Right lung (tissue), 5 donors: ENCODE data around the gene RALGDS. TPM values are rescaled to one million over a fixed set of nuclear protein-coding genes. Genes with fewer than 3 reads are reported as not detected.

Source experiments
- DNase-seq, 2 donors: peaks; one replicate each; pipeline ENCODE4 v3.0.0-alpha.2; 2013
- polyA plus RNA-seq, 5 donors: library from polyadenylated mRNA; unstranded; fragments of 120-200 nt; gene quantifications; one replicate each; pipeline versions ENCODE4 v1.2.1 to v1.2.3, GENCODE V29; 2013; ENCODE audit warnings: inconsistent platforms in 1 of 5, low replicate concordance in 1 of 5; ENCODE audit not compliant: insufficient read length in 5 of 5, insufficient read depth in 1 of 5

RALGDS gene
- polyA plus RNA-seq, 5 donors, result 39.2 to 53.3 (median 47.0) TPM

DNA sequence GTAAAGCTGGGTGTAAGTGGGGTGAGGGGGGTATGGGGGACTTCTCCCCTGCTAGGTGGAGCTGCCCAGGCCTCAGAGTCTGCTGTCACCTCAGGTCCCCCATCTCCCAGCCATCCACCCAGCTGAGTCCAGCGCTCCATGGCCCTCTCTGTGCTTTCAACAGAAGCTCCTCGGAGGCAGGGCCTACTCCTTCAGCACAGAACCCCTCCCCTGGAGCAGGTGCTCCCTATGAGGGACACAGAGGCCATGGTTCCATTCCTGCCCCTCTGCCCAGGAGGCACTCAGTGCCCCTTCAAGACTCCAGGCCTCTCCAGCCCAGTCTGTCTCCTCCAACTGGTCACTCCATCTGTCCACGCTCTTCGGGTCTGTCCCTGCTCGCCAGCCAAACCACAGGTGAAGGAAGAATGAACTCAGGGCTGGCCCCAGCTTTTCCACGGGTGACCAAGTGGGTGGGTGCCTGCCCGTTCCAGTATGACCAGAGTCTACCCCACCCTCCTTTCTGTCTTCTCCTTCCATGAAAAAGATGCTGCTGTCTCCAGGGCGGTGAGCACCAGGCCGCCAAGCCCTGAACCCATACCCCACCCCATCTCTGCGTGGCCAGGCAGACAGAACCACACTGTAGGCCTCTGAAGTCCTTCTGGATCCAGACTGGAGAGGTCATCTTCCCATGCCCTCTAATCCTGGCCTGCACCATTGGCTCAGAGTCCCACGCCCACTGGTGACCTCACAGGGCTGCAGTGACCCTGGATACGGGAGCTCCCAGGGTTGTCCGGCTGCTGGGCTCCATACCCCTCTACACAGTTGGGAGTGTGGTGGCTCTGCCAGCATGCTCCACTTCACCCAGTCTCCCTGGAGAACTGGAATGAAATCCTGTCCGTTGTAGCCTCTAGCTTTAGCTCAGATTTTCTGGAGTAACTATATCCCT is 30.8 kb upstream of the RALGDS start:
- DNase-seq, result no peak

DNA sequence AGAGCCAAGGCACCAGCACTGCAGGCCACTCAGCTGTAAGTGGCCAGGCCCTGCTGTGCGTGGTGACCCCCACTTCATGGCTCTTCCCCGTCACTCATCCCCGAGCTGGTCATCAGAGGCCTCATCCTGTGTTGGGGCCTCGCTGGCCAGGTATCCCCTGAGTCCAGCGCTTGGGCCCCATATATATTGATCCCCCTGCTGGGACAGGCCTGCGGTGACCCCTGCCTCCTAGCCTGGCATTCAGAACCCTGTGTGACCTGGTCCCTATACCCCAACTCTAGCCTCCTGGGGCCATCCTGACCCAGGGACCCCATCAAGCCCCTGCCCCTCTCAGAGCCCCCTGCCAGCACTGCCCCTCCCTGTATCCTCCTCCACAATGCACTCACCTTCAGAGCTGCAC is 30.0 kb upstream of the RALGDS start:
- DNase-seq, result no peak

DNA sequence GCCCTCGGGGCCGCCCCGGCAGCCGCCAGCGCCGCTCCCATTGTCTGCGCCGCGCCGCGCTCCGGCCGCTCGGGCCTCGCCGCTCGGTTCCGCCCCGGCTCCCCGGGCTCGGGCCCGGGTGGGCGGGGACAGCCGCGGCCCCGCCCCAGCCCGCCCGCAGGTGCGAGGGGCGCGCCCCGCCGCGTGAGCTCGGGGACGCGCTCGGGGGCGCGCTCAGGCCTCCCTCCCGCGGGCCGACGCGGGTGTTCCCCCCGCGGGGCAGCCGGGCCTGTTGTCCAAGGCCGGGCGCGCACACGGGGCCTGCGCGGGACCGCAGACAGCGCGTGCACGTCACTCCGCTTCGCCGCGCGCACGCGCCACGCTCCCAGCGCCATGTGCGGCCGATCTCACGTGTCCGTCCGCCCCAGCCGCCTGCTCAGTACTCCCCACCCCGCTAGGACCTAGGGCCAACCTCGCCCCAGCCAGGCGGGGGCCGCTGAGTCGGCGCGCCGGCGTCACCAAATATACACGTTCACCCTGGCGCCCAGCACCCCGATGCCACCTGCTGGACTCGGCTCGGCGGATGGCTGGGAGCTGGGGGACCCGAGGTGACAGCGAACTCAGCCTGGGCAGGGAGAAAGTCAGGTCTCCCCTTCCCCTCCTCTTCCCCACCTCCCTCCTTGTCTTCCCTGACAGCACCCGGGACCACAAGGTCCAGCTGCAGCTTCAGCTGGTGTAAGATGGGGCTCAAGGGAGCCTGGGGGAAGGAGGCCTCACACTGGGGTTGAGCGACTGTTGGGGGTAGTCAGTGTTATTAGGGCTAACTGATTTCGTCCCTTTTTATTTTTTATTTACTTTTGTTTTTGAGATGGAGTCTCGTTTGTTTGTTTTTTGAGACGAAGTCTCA is 28.3 kb upstream of the RALGDS start:
- peak; percentile 81 to 84 for DNase-seq

DNA sequence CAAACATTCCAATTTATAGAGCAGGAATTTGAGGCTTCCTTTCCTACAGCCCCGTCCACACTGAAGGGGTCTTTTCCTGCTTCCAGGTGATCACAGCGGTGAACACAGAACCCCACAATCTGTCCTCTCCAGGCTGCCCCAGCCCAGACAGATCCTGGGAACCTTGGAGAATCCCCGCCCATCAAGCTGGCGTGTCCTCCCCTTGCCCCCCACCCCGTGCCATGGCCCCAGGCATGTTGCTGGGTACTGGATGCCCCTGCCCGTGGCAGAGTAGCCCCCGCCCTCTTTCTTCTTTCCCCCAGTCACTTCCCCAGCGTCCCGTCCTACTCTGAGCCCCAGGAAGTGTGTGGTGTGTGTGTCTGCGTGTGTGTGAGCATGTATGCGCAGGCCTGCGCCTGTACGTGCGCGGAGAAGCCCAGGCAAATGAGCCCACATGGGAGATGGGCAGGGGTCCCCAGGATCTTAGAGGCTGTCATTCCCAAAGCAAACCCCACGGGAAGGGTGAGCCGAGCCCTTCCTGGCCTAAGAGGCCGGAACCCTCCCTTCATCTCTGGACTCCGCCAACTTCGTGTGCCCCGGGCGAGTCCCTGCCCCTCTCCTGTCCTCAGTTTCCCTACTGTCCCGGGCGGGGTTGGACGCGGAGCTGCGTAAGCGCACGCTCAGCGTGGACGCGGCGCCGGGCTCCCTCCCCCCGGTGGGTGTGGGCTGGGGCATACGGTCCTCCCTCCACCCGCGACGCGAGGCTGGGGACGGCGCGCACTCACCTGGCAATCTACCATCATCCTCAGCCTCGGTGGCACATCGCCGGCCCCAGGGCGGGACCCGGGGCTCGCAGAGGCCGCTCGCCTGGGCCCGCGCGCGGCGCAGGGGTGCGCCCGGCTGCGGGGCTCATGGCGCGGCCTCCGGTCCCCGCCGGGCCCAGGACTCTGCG is 27.4 kb upstream of the RALGDS start:
- DNase-seq, result no peak

DNA sequence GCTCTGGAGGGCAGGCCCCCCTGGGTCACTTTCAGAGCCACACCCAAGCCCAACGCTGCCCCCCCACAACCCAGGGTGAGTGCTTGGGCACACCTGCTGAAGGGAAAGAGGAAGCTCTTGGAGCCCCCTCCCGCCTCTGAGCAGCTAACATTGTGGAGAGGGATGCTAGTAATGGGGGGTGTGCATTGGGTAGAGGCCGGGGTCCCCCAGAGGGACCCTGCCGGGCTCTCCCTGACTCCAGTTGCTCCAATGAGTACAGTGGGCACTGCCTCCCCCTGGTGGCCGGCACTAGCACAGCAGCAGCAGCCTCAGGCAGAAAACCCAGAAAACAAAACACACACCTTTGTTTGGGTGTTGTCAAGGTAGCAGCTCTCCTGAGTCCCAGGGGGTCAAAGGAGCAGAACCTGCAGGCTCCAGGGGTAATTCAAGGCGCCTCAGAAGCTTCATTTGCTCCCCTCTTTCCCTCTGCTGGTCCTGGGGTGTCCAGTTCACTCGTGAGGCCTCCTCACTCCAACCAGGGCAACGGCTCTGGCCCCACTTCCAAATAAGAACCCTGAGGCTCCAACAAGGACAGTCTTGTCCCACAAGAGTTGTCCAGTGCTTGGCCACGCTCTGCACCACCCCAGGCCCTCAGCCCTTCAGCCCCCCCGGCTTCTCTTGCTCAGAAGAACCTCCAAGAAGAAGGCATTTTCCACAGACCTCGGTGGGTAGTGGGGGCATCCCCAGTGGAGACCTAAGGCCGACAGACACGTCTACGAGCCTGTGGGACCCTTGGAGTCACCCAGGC is 26.6 kb upstream of the RALGDS start:
- DNase-seq, result peak in 1 of 2 donors; percentile 66

DNA sequence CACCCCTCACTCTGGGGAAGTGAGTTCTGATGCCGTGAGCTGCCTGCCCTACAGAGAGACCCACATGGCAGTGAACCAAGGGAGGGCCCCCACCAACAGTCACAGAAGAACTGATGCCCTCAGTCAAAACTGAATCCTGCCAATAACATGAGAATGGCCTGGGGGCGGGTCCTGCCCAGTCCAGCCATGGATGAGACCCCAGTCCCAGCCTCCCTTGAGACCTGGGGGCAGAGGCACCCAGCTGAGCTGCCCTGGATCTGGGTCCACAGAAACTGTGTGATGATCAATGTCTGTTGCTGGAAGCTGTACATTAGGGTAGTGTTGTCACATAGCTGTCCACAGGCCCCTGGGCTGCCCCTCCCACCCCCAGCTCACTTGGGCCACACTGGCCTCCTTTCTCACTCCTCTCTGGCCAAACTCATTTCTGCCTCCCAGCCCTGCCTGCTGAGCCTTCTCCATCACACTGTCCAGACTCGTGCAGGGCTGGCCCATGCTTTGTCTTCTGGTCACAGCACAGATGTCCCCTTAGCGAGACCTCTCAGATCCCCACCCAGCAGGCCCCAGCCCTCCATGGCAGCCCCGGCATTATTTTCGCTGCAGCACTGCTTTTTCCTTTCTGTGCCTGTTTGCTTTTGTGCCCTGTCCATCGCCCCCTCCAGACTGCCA is 25.8 kb upstream of the RALGDS start:
- no peak for DNase-seq

DNA sequence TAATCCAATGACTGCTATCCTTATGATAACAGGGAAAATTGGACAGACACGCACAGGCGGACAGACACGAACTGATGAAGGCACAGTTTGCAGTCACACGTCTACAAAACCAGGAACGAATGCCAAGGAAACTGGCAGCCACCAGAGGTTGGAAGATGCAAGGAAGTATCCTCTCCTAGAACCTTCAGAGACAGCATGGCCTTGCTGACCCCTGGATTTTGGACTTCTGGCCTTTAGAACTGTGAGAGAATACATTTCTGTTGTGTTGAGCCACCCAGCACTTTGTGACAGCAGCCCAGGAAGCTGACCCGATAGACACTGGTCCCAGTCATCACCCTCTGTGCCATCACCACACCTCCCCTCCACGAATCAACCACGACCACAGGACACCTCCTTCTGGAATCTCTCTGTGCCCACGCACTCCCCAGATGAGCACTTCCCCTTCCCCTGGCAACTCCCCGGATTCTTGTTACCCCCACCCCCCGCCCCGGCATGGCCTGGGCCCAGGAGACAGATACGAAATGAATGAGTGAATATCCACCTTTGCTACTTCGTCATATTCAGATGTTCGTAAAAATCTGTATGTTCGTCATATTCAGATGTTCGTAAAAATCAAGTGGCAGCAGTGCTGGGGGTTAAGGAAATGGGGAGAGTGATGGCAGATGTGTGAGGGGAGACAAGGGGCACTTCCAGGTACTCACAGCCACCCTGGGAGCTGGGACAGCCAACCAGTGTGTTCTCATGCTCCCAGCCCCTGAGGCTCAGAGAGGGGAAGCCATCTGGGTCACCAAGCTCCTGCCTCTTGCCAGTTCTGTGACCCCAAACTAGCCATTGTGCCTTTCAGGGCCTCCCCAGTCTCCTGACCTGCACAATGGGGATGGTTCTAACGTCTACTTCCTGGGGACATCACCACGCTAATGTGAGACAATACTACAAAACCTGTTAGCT is 24.1 kb upstream of the RALGDS start:
- DNase-seq, result no peak

DNA sequence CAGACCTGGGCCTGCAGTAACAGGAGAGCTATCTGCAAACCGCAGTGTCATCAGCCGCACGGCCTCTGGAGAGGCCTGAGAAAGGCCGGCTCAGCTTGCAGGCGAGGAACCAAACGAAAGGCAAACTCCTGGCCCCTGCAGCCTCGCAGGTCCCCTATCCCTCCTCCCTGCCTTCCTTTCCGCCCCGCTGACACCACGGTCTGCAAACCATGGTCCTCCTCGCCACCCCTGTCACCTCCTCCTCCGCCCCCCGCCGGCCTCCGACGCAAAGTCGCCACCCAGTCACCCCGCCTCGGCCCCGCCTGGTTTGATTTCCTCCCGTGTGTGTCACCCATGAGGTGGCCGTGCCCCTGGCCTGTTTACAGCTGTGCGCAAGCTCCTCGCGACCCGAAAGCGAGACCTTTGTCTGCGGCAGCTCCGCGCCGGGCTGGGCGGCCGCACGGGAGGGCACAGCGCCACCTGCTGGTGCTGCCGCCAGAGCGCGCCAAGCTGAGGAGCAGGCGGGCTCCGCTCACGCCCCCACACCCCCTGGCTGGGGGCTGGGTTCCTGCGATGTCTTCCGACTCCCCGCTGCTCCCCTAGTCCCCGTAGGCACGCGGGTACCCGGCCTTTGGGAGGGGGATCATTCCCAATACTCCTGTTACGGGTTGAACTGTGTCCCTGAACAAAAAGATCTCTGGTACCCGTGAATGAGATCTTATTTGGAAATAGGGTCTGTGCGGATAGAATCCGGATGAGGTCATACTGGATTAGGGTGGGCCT is 23.3 kb upstream of the RALGDS start:
- DNase-seq, result peak; percentile 58 to 81

DNA sequence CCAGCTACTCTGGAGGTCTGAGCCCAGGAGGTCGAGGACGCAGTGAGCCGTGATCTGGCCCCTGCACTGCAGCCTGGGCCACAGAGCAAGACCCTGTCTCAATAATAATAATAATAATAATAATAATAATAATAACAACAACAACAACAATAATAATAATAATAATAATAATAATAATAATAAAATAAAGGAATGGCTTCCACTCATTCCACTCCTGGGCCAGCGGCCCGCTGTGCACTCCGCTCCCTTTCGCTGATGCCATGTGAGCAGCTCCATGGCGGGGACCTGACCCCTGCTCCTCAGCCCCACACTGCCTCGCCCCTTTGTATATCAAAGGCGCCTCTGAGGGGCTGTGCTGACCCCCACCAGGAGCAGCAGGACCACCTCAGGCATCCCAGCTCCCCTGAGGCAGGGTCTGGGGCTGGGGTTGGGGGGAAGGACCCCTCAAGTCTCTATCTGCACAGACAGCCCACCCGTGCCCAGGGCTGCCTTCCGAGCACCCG is 22.6 kb upstream of the RALGDS start:
- DNase-seq, result no peak

DNA sequence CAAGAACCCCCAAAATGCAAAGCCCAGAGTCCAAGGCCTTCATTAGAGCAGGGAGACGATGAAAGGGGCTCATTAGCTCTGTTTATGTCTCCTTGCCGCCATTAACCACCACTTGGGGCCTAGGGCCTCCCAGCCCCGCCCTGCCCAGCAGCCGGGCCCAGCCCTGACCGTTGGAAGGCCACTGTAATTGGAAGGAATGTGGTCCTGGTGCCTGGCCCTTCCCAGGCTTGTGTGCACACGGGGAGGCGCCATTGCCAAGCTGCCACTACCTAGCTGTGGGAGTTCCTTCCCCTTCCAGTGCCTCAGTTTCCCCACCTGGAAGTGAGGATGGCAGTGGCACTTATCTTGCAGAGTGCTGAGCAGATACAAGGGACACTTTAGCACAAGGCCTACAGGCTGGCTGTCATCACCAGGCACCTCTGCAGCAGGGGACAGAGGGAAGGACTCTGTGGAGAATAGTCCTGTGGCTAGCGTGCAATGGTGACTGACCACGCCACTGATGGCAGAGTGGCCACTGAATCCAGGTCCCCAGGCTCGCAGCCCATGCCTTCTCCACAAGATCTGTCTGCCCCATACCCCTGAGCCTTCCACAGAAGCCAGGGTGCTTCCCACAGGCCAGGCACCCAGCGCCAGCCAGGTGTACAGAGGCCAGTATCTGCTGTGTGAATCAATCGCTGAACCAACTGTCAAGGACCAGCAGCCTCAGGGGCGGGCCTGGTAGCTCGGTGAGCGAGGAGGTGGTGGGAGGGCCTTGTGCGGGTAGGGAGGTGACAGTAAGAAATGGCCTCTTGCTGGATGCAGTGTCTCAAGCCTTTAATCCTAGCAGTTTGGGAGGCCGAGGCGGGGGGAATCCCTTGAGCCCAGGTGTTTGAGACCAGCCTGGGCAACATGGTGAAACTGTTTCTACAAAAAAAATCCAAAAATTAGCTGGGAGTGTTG is 21.9 kb upstream of the RALGDS start:
- DNase-seq, result no peak

DNA sequence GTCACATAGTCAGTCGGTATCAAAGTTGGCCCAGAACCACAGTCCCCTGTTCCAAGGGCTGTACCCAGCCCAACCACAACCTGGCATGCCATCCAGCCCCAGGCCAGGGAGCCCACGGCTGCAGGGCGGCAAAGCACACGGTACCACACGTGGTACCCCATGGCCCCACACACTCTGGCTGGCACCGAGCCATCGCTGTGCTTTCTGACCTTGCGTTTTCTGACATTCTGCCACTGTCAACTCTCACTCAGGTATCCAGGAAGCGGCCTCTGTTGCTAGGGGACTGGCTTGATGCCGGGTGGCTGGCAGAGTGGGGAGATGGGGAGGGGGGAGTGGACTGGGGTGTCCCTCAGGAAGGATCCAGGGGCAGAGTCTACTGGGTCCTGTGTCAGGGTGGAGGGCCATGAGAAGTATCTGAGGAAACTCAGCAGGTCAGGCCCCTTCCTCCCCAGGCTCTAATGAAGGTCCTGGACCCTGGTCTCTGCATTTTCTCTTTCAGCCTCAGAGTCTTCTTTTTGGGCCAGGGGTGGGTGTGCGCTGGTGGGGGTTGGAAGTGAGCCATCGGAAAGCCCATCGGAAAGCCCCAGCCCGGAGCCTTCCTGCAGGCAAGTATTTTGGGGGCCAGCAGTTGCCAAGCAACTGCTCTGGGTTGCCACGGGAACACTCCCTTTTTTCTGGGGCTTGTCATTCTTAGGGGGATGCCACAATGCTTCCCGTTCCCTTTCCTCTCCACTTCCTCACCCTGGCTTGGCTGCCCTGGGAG is 21.0 kb upstream of the RALGDS start:
- DNase-seq, result peak in 1 of 2 donors; percentile 20

DNA sequence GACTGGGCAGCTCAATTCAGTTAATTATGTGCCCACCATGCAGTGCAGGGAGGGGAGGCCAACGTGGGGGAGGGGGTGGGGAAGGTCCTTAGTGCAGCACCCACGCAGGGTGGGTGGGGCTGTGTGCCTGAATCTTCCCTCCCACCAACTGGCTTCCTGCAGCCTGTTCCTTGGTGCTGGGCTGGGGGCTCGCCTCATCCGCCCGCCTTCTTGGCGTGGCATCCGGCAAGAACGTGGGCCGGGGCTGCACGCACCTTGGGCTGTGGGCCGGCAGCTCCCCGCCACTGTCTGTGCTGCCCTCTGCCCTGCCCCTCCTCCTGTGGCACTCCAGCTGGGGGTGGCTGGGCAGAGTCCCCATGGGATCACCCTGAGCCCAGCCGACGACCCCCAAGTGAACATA is 19.6 kb upstream of the RALGDS start:
- DNase-seq, result no peak

DNA sequence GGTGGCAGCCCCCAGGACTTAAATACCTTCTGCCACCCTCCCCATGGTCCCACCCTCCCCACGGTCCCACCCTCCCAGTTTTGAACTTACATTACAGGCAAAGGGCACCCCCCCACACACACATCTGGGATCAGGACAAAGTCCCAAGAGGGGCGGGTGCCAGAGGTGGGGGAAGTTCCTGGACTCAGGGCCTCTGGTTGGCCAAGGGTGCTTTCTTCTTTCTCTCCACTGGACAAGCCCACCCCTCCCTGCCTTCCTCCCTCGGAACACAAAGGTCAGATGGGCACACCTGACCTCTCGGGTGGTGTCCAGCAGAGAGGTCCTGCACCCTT is 19.1 kb upstream of the RALGDS start:
- no peak for DNase-seq

DNA sequence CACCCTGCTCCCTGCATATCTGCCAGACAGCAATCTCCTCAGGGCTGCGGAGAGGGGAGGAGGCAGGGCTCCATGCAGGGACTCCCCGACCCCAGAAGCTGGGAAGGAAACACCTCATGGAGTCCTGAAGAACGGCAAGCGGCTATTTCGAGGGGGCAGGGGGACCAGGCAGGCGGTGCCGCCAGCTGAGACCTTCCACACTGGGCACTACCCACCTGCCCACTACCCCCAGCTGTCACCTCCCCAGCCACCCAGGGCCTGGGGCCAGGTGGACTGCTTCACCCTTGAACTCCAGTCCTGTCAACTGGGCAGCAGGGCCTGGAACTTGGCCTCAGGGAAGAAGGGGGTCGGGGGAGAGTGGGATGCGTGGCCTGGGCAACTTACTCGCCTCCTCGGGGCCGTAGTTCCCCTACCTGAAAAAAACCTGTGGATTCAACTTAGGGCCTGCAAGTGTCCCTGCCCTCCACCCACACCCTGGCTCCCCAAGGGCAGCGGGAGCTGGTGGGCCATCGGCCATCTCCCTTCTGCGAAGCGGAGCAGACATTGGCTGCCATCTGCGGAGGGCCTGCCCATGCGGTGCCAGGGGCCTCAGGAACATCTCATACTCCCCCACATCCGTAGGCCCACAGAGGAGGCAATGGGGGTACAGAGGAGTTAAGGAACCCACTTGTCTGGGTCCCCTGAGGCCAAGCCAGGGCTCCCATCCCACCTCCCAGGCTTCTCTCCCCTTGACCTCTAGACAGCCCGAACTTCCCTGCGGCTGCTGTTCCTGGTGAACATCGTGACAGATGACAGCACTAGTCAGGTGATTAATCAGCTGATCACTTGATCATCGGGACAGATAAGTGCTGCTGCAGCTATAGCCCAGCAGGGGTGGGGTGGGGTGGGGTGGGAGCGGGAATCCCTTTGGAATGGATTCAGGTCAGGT is 18.5 kb upstream of the RALGDS start:
- DNase-seq, result no peak
